Limb (tissue), 2 donors: ENCODE results near the gene DSP.

Experiments
- DNase-seq, 2 donors: peaks; one replicate each; pipeline ENCODE4 v3.0.0-alpha.2; 2016; ENCODE audit errors: extremely low spot score in 2 of 2

DSP gene

DNA sequence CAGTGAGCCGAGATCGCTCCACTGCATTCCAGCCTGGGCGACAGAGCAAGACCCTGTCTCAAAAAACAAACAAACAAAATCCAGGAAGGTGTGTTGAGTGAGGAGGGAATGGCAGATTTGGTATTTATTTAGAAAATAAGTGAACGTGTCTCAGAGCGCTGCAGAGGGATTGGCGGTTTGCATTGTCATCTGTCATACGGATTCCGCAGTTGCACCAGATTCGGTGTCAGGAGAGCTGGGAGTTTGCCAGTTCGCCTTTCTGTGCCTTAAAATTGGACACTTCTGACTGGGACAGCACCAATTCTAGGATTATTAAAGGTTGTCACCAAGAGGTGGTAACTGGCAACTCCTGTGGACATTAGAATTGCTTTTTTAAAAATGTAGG is 49.4 kb downstream of the DSP start:
- DNase-seq = no peak

DNA sequence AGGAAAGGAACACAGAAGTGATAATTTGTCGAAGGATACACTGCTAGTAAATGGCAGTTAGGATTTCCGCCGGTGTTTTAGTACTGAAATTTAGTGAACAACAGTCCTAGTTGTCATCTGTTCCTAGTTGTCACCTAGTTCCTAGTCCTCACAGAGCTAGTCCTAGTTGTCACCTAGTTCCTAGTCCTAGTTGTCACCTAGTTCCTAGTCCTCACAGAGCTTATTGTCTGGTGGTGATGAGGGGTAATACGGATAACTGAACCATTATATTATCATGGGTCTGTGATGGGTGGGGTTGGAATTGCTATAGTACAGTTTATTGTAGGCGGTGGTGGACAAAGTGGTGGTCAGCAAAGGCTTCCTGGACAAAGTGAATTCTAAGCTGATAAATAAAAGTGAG is 50.3 kb downstream of the DSP start:
- no peak for DNase-seq

DNA sequence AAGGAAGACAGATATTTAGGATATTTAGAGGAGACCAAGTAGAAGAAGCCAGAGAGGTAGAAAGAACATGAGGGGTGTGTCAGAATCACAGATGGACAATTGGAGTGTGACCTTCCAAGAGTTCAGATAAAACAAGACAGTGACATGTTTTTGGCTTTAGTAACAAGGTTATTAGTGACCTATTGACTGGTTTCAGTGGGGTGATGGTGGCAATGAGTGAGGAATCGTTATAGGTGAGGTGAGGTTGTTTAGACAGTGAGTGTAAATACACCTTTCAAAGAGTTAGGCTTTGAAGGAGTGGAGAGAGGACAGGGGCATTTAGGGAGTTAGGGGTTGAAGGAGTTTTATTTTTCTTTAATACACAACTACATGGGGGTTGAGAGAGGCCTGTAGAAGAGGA is 51.8 kb downstream of the DSP start:
- no peak for DNase-seq

GRCh38 chr6:7594579-7595125 is 53.2 kb downstream of the DSP start:
- no peak for DNase-seq

DNA sequence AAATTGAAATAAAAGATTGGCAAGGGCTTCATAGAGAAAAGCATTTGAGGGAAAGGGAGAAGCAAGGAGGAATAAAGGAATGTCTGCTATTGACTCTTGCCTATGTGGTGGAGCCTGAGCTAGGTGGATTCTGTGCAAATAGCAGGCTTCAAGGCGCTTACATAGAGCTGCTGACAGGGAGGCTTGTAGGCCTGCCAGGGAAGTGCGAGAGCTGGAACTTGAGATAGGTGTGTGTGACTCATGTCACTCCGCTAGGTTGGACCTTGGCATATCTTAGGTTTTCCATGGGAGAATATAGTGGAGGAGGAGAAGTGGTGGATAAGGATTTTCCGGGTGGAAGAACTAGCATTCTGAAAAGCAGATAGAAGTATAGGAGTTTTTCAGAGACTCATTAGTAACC is 62.5 kb downstream of the DSP start:
- no peak for DNase-seq

- no peak for DNase-seq
Observed at GRCh38 chr6:7604506-7604905, 63.0 kb downstream of the DSP start.

- peak; percentile 58 for DNase-seq
Observed at GRCh38 chr6:7615611-7616383, 74.3 kb downstream of the DSP start.

DNA sequence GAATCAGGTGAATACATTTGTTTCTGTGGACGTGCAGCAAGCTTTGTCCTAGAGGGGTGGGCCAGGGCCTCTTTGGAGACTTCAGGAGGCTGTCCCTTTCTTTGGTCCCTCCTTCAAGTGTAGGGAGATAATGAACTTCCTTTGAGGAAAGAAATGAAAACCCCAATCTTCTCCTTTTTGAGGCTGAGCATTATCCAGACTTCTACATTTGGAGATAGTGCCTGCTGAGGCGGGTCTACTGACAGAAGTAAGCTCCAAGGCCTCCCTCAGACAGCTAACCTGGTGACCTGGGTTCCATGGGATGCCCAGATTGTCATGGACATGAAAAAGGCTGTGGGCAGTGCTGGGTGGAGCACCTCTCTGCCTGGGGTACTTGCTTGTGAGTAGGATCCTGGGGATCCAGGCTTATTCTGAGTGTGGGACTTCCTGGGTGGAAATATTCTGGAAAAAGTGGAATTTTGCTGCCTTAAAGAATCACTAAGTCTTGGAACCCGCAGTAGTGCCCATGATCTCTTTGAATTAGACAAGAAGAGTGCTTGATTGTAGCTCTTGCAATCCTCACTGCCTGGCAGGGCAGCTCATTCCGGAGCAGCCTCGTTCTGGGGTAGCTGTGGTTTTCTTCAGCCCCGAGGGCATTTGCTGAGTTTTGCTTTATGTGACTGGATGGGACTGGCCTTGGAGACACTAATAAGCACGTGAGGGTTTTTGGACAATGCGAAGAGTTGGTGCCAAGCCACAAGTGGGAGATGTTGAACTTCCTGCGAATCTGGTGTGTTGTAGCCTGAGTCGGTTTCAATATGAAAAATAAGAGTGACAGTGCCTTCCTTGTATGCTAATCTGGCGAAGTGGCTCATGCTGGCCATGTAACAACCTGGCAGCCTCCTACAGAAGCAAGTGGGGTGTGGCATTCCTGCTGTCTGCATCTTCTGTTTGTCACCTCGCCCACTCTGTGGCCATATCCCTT is 76.6 kb downstream of the DSP start:
- DNase-seq = no peak

DNA sequence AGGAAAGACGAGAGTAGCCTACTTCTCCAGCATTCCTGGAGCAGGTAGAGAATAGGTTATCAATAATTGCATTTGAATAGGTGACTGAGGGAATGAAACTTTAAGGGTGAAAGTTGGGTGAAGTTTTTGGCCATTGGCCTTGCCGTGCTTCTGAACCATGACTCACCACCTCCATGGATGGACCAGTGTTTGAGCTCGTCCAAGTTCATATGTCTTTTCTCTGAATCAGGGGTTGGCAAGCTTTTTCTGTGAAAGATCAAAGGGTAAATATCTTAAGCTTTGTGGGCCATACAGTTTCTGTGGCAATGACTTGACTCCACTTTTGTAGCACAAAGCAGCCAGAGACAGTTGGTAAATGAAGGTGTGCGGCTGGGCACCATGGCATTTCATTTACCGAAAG is 80.3 kb downstream of the DSP start:
- DNase-seq = no peak

DNA sequence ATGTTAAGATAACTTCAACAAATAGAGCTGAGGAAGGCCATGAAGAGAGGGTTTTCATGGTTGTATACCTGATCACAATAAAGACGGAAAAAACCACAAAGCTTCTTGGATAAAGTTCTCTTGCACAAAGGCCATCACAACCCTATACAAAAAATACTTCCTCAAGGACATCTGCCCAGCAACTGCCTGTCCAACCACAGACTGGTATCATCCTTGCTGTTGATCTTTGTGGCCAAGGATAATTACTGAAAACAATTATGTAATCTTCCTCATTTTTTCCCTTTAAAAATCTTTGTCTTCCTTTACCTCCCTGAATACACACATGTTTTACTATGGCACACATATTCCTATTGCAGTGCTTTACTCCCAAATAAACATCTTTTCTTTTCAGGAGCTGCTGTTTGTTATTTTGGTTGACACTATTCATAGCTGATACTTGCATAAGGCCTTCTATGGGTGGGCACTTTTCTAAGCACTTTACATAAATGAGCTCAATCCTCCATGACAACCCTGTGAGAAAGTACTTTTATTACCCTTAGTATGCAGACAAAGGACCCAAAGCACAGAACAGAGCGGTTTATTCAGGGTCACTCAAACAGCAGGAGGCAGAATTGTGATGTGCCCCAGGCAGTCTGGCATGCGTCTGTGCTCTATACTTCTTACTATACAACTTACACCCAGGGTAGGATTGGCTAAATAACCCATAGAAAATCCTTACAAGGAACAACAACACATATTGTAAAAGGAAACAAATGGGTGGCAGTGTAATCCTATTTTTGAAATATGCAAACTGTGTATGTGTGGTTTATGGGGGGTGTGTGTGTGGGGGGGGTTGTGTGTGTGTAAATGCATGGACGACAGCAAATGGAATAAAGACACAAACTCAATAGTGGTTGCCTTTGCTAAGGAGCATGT is 83.6 kb downstream of the DSP start:
- no peak for DNase-seq

DNA sequence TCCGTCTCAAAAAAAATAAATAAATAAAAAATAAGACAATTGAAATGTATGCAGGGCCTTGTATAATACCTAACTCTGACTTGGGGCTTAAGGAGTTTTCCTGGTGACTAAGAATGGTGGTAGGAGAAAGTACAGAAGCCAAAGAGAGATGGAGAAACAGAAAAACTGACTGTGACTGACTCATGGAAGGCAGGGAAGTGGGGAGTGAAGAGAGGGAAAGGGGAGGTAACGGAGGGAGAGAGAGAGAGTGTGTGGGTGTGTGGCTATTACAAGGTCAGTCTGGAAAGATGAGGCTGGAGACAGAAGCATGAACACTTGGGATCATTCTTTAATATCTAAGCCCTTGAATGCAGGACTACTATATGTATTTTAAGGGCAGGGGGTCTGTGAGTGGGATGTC is 87.0 kb downstream of the DSP start:
- DNase-seq = no peak

DNA sequence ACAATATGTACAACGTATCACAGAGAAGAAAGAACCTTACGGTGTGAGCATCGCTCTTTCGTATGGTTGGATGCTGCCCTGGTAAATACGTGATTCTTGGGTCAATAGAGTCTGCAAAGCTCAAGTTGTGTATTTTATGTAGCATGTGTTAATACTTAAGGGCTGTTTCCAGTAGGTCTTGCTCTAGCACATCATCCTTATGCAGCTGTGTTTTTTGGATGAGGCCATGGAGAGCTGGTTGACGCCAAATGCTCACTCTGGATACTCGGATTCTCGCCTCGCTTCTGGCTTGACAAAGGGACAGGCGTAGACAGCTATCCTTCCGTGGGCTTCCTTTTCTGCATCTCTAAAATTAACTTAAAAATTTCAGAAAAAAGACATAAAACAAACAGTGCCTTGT is 87.4 kb downstream of the DSP start:
- peak in 1 of 2 donors; percentile 23 for DNase-seq

DNA sequence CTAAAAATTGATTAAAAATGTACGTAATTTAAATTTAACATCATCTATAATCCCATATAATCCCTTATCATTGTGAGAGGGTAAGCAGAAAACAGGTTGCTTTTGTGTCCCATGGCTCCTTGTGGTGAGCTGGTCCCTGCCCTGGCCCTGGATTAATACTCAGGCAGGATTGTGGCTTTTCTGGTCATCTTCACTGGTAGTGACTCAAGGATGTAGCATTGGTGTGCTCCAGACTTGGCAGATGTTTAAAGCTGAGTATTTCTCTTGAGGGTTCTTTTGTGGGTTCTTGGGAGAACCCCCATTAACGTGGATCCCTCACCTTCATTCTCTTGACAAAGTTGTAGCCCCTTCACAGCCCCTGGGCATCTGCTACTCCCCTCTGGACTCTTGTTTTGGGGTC is 87.8 kb downstream of the DSP start:
- no peak for DNase-seq

DNA sequence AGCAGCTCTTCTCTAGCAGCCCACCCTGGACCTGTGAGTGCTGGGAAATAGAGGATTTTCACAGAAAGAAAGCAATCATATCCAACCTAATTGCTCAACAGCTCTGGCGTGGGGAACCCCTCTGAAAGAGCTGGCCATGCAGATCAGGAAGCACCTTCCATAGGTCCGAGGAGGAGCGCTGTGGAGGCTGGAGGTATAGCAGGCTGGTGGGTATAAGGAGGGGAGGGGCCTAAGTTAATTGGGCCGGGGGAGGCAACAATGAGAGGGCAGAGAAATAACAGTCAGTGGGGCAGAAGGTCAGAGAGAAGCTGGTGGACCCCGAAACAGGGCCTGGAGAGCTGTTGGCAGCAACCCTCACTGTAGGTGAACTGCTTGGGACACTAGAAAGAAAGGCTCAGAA is 89.3 kb downstream of the DSP start:
- DNase-seq = no peak

- no peak for DNase-seq
Observed at GRCh38 chr6:7631466-7631865, 90.0 kb downstream of the DSP start.

DNA sequence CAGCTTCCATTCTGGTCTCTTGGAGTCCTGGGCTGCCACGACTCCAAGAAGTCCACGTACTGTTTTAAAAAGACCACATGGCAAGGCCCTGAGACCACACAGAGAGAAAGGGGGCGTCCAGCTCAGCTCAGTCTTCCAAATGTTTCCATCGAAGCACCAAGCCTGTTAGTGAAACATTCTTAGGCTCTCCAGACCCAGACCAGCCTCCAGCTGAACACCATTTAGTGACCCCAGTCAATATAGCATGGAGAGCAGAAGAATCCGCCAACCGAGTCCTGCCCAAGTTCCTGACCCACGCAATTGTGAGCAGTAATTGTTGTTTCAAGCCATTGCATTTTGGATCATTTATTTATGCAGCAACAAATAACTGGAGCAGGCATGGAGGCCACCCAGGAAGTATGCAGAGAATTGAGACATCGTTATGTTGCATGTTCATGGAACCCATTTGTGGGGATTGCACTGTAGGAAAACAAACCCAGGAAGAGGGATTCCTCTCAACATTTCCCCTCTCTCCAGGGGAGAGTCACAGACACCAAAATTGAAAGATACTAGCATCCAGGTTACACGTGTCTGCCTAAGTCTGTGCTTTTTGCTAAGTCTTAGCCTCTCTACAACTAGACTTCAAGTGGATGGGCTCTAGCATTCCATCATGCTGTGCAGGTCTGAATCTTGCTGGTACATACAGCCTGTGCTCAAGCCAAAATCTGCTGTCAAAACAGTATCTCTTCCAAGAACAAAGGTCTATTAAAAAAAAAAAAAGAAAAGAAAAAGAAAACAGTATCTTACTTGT is 91.2 kb downstream of the DSP start:
- no peak for DNase-seq

GRCh38 chr6:7633361-7633760 is 91.9 kb downstream of the DSP start:
- no peak for DNase-seq

- no peak for DNase-seq
Observed at GRCh38 chr6:7636151-7636550, 94.7 kb downstream of the DSP start.
